ENCODE data around the gene DHRS2. TPM values are rescaled to one million over a fixed set of nuclear protein-coding genes. Genes with fewer than 3 reads are reported as not detected.
"Not testable (repeated sequence)": the region's sequence is repeated elsewhere in the genome, so short reads cannot be mapped to it uniquely, and the experiment has no call there.

The DHRS2 gene
- total and polyA plus RNA-seq, 2 of the 13 experiments (the other 11 are each of a cell fraction or from before 2014, with no cell fraction given), result 1,621 to 3,021 TPM

DNA sequence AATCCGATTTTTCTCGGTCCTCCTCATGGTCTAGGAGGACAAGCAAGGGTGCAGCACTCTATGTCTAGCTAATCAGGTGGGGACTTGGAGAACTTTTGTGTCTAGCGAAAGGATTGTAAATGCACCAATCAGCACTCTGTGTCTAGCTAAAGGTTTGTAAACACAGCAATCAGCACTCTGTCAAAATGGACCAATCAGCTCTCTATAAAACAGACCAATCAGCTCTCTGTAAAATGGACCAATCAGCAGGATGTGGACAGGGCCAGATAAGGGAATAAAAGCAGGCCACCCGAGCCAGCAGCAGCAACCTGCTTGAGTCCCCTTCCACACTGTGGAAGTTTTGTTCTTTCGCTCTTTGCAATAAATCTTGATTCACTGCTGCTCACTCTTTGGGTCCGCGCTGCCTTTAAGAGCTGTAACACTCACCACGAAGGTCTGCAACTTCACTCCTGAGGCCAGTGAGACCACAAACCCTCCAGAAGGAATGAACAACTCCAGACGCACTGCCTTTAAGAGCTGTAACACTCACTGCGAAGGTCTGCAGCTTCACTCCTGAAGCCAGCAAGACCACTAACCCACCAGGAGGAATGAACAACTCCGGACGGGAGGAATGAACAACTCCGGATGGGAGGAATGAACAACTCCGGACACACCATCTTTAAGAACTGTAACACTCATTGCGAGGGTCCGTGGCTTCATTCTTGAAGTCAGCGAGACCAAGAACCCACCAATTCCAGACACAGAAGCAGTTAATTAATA is 1.7 kb downstream of the DHRS2 start (continued):
- TF ChIP-seq AHR (CRISPR knock-in tag; IDR thresholded peaks at IDR 0.05) (peak; percentile 79; the same call in 1 of the 2 replicates), ETV5 (CRISPR knock-in tag; IDR thresholded peaks at IDR 0.05; ENCODE audit: borderline replicate concordance) (peak; percentile 42; the same call in 1 of the 2 replicates), EP300 (CRISPR knock-in tag; IDR thresholded peaks at IDR 0.05; ENCODE audit: borderline replicate concordance) (peak; percentile 9), ARID2 (CRISPR knock-in tag; IDR thresholded peaks at IDR 0.05; ENCODE audit: borderline replicate concordance) (0 out of 2 replicates have a peak, but pooled peaks have one; percentile 12), ZNF652 (CRISPR knock-in tag; IDR thresholded peaks at IDR 0.05; ENCODE audit: borderline replicate concordance, low read depth) (0 out of 2 replicates have a peak, but pooled peaks have one; percentile 65), ZNF720 (CRISPR knock-in tag; IDR thresholded peaks at IDR 0.05) (peak; percentile 15; the same call in 1 of the 2 replicates), ZNF331 (CRISPR knock-in tag; IDR thresholded peaks at IDR 0.05) (peak; percentile 70), ZNF12 (CRISPR knock-in tag; IDR thresholded peaks at IDR 0.05) (0 out of 2 replicates have a peak, but pooled peaks have one; percentile 7), ZFYVE20 (CRISPR knock-in tag; IDR thresholded peaks at IDR 0.05; ENCODE audit: borderline replicate concordance, low read depth) (peak; percentile 91; the same call in 1 of the 2 replicates), HNRNPL (IDR thresholded peaks at IDR 0.05; ENCODE audit: low read depth, low read length) (0 out of 2 replicates have a peak, but pooled peaks have one; percentile 55), ZNF768 (CRISPR knock-in tag; IDR thresholded peaks at IDR 0.05) (0 out of 2 replicates have a peak, but pooled peaks have one; percentile 25), CBX2 (IDR thresholded peaks at IDR 0.05; ENCODE audit: low read depth, low read length) (0 out of 2 replicates have a peak, but pooled peaks have one; percentile 22), NFKBIZ (CRISPR knock-in tag; IDR thresholded peaks at IDR 0.05) (peak; percentile 80), ZSCAN31 (CRISPR knock-in tag; IDR thresholded peaks at IDR 0.05; ENCODE audit: low read depth) (peak; percentile 65; the same call in 1 of the 2 replicates), STAT5B (CRISPR knock-in tag; IDR thresholded peaks at IDR 0.05) (peak; percentile 71), FOXA3 (CRISPR knock-in tag; IDR thresholded peaks at IDR 0.05) (peak; percentile 92), GATAD1 (CRISPR knock-in tag; IDR thresholded peaks at IDR 0.05) (peak; percentile 74), MIXL1 (CRISPR knock-in tag; IDR thresholded peaks at IDR 0.05) (peak; percentile 83), ZBTB21 (CRISPR knock-in tag; IDR thresholded peaks at IDR 0.05) (0 out of 2 replicates have a peak, but pooled peaks have one; percentile 6), ZNF883 (CRISPR knock-in tag; IDR thresholded peaks at IDR 0.05; ENCODE audit: not compliant biosample characterization) (peak; percentile 70), PAF1 (CRISPR knock-in tag; IDR thresholded peaks at IDR 0.05) (peak; percentile 94)
- TF ChIP-seq EP300 (IDR thresholded peaks at IDR 0.05; ENCODE audit: low read depth in 2 of 2, low read length in 2 of 2); CBX2 (CRISPR knock-in tag; IDR thresholded peaks at IDR 0.05; ENCODE audit: low read depth): not testable (repeated sequence)
- TF ChIP-seq, protein P1, sequence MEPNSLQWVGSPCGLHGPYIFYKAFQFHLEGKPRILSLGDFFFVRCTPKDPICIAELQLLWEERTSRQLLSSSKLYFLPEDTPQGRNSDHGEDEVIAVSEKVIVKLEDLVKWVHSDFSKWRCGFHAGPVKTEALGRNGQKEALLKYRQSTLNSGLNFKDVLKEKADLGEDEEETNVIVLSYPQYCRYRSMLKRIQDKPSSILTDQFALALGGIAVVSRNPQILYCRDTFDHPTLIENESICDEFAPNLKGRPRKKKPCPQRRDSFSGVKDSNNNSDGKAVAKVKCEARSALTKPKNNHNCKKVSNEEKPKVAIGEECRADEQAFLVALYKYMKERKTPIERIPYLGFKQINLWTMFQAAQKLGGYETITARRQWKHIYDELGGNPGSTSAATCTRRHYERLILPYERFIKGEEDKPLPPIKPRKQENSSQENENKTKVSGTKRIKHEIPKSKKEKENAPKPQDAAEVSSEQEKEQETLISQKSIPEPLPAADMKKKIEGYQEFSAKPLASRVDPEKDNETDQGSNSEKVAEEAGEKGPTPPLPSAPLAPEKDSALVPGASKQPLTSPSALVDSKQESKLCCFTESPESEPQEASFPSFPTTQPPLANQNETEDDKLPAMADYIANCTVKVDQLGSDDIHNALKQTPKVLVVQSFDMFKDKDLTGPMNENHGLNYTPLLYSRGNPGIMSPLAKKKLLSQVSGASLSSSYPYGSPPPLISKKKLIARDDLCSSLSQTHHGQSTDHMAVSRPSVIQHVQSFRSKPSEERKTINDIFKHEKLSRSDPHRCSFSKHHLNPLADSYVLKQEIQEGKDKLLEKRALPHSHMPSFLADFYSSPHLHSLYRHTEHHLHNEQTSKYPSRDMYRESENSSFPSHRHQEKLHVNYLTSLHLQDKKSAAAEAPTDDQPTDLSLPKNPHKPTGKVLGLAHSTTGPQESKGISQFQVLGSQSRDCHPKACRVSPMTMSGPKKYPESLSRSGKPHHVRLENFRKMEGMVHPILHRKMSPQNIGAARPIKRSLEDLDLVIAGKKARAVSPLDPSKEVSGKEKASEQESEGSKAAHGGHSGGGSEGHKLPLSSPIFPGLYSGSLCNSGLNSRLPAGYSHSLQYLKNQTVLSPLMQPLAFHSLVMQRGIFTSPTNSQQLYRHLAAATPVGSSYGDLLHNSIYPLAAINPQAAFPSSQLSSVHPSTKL (CRISPR knock-in tag; IDR thresholded peaks at IDR 0.05), result peak; percentile 51; the same call in 1 of the 2 replicates
- TF ChIP-seq, protein P2, sequence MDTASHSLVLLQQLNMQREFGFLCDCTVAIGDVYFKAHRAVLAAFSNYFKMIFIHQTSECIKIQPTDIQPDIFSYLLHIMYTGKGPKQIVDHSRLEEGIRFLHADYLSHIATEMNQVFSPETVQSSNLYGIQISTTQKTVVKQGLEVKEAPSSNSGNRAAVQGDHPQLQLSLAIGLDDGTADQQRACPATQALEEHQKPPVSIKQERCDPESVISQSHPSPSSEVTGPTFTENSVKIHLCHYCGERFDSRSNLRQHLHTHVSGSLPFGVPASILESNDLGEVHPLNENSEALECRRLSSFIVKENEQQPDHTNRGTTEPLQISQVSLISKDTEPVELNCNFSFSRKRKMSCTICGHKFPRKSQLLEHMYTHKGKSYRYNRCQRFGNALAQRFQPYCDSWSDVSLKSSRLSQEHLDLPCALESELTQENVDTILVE (CRISPR knock-in tag; IDR thresholded peaks at IDR 0.05), result peak; percentile 79
- TF ChIP-seq, protein P3, sequence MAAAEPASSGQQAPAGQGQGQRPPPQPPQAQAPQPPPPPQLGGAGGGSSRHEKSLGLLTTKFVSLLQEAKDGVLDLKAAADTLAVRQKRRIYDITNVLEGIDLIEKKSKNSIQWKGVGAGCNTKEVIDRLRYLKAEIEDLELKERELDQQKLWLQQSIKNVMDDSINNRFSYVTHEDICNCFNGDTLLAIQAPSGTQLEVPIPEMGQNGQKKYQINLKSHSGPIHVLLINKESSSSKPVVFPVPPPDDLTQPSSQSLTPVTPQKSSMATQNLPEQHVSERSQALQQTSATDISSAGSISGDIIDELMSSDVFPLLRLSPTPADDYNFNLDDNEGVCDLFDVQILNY (CRISPR knock-in tag; conservative IDR thresholded peaks at IDR 0.05), result peak; percentile 27; the same call in 1 of the 2 replicates

All from HepG2 (cell line).